Posterior cingulate gyrus (tissue), 11 donors: ENCODE measurements around the gene PHF24.

Source experiments
- DNase-seq, 10 donors: peaks; one replicate each; pipeline versions ENCODE4 v3.0.0 to v3.0.0-alpha.2; 2020 to 2021; ENCODE audit warnings: mixed read lengths in 3 of 10
- intact Hi-C: fragments of 100-400 bp; cut with DNase I; formaldehyde crosslinking; loops from one replicate; pipeline ENCODE4 v1.15.1; 2023

The PHF24 gene

DNA sequence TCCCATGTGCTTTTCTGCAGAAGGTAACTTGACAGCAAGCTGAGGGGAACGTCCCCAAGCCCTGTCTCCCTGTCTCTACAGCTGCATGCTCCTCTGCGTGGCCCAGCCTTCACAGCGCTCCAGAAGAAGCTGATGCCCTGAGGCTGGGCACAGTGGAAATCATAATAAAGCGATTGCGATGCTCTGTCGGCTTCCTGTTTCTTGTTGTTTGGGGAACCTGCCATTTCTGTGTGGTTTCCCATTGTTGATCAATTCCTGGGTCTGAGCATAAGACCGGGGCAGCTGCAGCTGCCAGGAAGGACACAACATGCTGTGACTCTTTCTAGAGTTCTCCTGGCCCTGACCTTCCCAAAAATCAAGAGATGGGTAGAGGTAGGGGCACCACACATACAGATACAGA, 24.3 kb downstream of the PHF24 start:
- DNase-seq: no peak
- intact Hi-C loops: no loop called here

DNA sequence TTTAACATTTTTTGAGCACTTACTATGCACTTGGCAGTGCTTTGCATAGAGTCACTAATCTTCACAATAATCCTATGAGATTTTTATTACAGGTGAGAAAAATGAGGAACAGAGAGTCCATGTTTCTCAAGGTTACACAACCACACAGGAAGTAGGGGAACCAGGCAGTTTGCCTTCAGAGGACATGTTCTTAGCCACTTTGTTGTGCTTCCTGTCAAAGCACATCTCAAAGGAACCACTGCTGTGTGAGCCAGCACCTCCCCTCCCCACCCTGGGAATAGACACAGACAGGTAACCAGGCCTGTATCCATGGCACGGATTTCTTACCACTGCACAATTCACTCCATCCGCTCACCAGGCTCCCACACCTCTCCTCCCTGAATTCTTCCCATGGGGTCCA, 25.1 kb downstream of the PHF24 start:
- no peak for DNase-seq
- intact Hi-C loops: no loop called here

DNA sequence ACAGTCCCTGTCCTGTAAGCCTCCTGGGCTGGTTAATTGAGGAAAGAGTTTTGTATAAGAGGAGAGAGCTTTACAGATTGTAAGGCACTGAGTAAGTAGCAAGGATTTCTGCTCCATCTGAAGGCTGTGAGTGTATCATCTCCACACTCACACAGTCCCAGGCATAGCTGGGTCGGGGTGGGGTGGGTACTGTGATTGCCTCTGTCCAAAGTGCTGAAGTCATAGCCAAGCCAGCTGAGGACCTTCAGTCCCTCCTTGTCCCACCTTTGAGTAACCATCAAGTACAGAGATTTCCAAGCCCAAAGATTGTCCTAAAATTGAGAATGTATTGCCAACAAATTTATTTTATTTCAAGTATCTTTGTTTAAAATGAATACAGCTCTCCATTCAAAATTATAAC, 26.0 kb downstream of the PHF24 start:
- no peak for DNase-seq
- intact Hi-C loops: no loop called here

GRCh38 chr9:34985311-34985899, 27.3 kb downstream of the PHF24 start:
- DNase-seq: peak in 7 of 10 donors; percentile 63 to 92 (median 74)
- intact Hi-C loops: loop anchor here (1.0 kb wide), 1 partner anchor 86 kb away; no protein-coding TSS in a partner anchor

GRCh38 chr9:34986540-34987047, 28.5 kb downstream of the PHF24 start:
- DNase-seq: peak; percentile 46 to 95 (median 76)
- intact Hi-C loops: no loop called here

GRCh38 chr9:34987160-34987901, 29.2 kb downstream of the PHF24 start:
- intact Hi-C loops: no loop called here

DNA sequence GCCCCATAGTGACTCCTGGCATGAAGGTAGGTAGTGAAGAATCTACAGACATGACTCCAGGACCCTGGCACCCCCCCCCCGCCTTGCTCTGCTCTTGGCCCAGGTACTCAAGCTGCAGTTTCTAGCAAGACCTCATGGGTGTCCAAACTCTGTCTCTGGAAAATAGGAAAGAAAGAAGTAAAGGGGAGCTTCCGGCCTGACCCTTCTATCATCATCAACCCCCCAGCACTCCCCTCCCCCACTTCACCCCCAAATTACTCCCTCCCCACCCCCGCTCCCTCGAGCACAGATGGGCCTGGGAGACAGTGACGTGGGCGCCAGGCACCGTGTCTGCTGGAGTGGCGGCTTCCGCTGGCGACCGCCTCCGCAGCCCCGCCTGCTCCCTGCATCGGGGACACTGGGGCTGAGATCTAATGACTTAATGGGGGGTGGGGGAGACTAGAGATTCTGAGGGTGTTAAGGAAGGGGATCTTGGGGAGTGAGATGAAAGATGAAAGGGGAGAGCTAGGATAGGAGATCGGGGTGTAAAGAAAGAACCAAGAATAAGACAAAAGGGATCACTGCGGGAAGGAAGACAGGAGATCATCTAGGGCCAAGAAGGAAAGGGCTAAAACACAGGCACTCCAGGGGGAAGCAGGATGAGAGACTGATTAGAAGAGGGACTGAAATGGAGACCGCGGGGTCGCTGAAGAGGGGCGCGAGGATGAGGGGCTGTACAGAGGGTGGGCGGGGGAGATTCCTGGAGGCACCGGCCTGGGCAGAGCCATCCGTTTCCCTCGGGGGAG, 30.3 kb downstream of the PHF24 start:
- intact Hi-C loops: no loop called here
- DNase-seq: peak; percentile 44 to 95 (median 72)

More at GRCh38 chr9:34987160-34987901, 29.2 kb downstream of the PHF24 start:
- peak in 2 of 10 donors; percentile 56 to 79 for DNase-seq

DNA sequence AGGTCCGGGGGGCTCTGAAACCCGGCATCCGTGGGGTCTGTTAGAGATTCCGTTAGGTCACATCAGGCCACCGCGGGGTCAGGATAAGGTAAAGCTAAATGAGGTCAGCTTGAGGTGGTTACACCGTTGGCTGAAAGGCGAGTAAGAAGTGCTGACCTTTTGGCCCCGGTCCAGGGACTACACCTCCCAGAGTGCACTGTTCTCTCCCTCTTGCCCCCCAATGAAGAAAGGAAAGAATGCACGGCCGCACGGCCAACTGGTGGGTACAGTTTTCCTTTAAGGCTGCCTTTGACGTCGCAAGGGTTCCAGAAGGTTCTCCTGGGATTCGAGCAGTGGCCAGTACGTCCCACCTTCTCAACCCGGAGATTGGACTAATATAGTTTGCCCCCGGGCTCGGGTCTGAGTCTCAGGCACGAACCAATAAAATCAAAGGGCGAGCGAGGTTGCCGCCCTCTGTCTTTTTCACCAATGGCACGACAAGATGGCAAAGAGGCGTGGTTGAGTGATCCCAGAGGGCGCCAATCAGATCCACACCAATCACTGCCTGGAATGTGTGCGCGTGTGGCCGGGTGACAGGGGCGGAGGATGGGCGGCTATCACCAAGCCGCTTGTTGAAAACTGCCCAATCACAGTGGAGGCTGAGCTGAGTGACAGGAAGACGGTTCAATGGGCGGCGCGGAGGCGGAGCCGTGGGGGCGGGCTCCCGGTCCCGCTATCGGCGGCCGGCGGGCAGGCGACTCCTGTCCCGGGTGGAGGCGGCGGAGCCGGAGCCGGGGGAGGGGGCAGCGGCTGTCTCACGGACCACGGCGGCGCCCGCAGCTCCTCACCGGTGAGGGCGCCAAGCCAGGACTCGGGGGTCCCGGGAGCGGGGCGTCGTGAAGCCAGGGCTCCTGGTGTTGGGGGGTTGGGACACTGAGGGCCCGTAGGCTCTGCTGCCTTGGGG, 31.2 kb downstream of the PHF24 start, which contains the start of gene DNAJB5:
Gene DNAJB5, plus strand, starts transcription at position 743 of the 943 bp plus-strand sequence. CDS start 886 bp downstream, outside the sequence.
- DNase-seq: peak; percentile 98 to 100 (median 100)
- intact Hi-C loops: no loop called here

- DNase-seq: peak in 6 of 10 donors; percentile 34 to 86 (median 48)
- intact Hi-C loops: loop anchor here (2.0 to 5.0 kb wide), 2 partner anchors 83 to 228 kb away; partner anchors contain the start of gene VCP
Measured at GRCh38 chr9:34989946-34990635, 32.0 kb downstream of the PHF24 start.

GRCh38 chr9:34990908-34991606, 33.0 kb downstream of the PHF24 start:
- intact Hi-C loops: loop anchor here (2.0 to 5.0 kb wide), 2 partner anchors 82 to 229 kb away; partner anchors contain the start of gene VCP
- peak in 5 of 10 donors; percentile 48 to 89 (median 64) for DNase-seq

DNA sequence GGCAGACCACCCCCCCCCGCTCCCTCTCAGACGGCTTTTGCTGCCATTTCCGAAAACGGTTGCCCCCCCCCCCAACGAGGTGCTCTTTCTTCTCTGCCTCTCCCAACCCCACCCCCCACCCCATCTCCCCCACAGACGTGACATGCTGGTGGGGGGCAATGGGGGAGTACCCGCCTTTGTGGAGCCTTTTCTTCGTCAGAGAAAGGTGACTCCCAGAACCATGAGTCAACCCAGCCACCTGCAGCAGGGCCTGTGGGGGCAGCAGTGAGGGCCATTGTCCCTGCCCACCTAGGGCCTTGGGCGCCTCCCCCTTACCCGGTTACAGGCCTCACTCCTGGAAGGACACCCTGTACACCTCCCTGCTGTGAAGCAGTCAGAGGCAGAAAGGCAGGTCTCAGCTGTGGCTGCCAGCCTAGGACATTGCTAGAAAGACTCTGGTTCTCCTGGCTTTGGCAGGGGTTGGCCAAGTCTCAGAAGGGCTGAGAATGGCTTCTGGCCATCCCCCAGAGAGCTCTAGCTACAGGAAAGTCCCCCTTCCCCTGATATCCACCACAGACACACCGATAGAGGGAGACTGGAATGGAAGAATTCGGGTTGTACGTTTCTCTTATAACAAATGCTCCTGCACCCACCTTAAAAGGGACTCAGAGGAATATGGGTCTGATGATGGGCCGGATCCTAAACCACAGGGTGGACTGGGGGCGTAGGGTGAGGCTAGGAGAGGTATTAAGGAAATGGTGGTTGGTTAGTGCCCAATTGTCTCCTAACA, 33.7 kb downstream of the PHF24 start:
- intact Hi-C loops: loop anchor here (2.0 to 5.0 kb wide), 2 partner anchors 81 to 229 kb away; partner anchors contain the start of gene VCP
- peak in 4 of 10 donors; percentile 39 to 87 (median 64) for DNase-seq

DNA sequence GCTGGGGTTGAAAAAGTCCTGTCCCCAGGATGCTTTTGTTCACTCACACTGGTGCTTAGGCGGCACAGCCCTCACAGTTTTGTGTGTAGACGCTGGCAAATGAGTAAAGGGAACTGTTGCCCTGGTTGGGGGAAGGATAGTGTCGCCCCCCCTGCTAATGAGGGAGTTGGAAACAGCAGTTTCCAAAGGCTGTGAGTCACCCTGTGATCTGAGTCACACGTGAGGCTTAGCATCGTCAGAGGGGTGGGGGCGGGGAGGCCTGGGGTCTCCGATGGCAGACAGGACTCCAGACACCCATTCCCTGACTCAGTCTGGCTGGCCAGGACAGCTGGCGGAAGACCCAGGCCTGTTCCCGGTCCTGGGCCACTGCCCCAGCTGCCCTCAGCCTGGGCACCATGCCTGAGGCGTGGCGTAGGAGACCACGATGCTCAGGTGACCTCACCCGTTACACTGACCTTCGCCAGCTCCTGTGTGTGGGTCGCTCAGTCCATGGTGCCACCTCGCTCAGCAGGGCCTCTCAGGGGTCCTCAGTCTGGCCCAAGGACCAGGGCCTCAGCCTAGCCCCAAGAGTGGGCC, 34.4 kb downstream of the PHF24 start:
- peak in 2 of 10 donors; percentile 50 to 74 for DNase-seq

GRCh38 chr9:34993502-34994259, 35.6 kb downstream of the PHF24 start:
- intact Hi-C loops: loop anchor here (5.0 kb wide), 1 partner anchor 231 kb away; no protein-coding TSS in a partner anchor
- DNase-seq: peak in 5 of 10 donors; percentile 47 to 93 (median 86)

More for the DNA sequence above, 34.4 kb downstream of the PHF24 start:
- intact Hi-C loops: loop anchor here (5.0 kb wide), 1 partner anchor 230 kb away; no protein-coding TSS in a partner anchor

DNA sequence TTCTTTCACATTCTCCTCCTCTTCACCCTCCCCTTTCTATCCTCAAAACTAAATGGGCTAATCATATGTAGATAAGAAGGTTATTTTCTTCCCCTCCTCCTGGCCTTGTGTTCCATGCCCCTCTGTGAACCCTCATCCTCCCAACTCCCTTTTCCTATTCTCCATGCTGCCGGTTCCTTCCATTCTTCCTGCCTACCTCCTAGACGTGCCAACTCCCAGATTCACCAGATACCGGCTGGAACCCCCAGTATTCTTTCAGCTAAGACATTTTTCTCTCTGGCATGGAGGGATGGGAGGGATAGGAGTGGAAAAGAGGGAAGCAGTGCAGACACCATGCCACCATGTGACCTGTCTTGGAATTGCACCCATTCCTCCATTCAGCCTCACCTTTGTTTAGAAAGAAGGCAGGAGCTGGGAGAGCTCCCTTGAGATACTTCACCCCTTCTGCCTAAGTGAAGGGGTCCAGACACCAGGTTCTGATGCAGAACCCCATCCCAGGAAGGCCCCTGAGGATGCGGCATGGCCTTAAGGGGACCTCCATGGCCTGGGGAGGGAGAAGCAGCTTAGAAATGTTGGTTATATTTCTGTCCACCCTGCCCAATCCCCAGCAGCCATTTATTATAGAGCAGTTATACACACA, 36.3 kb downstream of the PHF24 start:
- intact Hi-C loops: loop anchor here (5.0 kb wide), 1 partner anchor 232 kb away; no protein-coding TSS in a partner anchor
- peak in 4 of 10 donors; percentile 34 to 58 (median 49) for DNase-seq

- intact Hi-C loops: loop anchor here (5.0 kb wide), 1 partner anchor 233 kb away; no protein-coding TSS in a partner anchor
- DNase-seq: no peak
Measured at GRCh38 chr9:34994900-34995669, 37.0 kb downstream of the PHF24 start.
